NK-92 treated with Interleukin-12 subunit alpha and Interleukin-12 subunit beta, amount 100 ng/mL, for 24 hours (cell line): ENCODE data around the gene MARCHF5.

Experiments
- DNase-seq: peaks from one replicate; lab custom pipeline; 2025; lab: John Stamatoyannopoulos, UW

Gene MARCHF5, protein sequence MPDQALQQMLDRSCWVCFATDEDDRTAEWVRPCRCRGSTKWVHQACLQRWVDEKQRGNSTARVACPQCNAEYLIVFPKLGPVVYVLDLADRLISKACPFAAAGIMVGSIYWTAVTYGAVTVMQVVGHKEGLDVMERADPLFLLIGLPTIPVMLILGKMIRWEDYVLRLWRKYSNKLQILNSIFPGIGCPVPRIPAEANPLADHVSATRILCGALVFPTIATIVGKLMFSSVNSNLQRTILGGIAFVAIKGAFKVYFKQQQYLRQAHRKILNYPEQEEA

DNA sequence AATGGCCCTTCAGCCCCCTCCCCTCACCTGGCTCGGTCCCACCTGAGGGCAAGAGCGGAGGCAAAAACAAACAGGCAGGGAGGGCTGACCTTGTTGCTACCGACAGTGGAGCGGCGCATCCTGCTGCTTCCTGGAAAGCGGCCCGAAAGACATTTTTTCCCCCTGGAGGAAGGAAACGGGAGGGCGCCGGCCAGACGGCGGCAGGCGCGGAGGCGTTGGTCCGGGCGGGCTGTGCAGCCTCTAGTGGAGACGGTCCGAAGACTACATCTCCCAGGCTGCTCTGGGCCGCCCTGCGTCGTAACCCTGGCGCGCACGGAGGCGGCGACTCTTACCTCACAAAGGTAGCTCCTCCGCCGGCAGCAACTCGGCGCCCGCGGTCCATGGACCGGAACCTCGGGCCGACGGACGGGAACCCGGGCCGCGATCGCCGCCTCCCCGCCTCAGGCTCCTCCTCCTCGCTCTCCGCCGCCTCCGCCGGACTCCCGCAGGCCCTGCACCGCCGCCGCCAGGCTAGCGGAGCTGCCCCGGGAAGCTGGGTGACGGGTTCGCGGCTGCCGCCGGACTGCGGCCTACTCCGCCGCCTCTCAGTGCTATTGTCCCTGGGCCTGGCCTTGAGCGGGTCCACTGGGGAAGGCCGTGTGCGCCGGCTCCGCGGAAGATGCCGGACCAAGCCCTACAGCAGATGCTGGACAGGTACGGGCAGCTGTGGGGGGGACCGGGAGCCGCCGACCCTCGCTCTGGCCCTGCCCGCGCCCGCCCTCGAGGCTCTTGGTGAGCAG, at the start of gene MARCHF5, which contains the start of gene CPEB3:
Gene MARCHF5, plus strand, starts transcription at position 331 of the 779 bp plus-strand sequence. Its CDS starts 328 bp downstream, at position 659.
Gene CPEB3, minus strand, starts transcription at position 242 of the 779 bp plus-strand sequence. CDS start 50,728 bp downstream, outside the sequence.
- peak; percentile 90 for DNase-seq

DNA sequence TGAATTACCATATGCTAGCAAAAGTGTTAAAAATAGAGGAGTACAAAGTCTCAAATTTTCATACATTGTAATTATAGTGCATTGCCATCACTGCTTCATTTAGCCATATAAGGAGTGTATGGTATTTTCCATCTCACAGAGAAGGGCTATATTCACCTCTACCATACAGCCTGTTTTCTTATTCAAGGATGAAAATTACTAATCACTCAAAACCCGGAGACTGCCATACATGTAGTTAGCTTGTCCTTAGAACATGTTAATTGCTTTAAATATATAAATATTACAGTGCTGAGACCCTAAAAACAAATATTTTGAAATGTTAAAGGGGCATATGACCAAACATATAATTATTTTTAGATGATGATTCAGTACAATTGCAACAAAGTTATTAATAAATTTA, 49.5 kb upstream of the MARCHF5 start:
- DNase-seq = no peak

DNA sequence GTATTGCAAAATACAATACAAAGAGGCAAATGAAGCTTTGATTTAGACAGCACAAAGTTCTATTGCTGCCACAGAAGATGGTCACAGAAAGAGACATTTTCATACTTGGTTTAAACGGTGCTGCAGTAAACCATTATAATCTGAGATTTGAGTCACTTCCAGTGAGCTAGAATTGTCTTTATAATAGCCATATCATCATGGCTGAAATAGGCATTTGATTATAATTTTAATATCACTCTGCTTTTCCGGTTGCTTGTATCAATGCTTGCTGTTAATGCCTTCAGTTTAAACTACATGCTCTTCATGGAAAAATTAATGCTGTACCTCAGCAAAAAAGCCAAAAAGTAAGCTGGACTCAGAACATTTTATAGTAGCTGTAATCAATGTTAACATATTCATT, 48.6 kb upstream of the MARCHF5 start:
- DNase-seq = no peak

DNA sequence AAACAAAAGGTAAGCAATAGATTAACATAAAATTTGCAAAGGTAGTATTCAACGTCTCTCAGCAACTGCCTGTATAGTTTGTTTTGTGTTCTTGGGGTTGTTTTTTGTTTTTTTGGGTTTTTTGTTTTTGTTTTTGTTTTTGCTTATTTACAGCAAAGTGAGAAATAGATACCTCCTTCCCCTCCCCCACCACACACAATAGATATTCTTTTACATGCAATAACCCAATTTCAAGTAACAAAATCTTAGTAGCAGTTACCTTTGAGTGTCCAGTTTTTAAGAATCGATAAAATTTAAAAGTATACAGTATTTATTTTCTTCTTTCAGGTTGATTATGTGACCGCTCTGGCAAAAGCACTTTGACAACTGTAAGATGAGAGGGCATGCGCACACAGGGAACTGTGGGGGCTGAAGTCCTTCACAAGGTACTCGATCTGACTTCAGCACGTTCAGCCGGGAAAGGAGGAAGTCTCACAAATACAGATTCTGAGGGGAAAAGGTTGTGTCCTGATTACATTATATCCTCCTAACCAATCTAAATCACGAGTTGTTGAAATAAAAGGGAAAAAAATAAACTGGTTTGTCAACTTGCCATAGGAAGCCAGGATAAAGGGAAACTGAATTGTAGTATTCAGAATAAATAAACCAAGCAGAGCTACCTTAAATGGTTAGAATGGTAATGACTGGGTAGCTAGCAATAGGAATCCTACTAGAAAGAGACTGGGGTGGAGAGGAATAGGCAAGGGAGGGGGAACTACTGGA, 47.9 kb upstream of the MARCHF5 start:
- no peak for DNase-seq

DNA sequence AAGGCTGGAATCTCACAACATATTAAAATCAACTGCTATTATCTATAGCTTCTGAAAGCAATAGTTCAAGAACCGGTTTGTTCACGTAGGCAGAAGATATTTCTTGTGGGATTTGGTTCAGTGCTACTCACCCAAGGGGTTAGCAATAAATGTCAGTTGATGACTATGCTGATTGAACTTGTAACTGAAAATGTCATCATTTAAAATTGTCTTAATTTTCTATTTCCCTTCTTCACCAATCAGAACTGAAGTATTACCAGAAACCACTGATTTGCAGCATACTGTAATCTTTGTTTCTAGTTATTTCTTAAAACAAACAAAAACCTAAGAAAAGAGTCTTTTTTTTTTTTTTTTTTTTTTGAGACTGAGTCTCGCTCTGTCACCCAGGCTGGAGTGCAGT, 46.2 kb upstream of the MARCHF5 start:
- no peak for DNase-seq

DNA sequence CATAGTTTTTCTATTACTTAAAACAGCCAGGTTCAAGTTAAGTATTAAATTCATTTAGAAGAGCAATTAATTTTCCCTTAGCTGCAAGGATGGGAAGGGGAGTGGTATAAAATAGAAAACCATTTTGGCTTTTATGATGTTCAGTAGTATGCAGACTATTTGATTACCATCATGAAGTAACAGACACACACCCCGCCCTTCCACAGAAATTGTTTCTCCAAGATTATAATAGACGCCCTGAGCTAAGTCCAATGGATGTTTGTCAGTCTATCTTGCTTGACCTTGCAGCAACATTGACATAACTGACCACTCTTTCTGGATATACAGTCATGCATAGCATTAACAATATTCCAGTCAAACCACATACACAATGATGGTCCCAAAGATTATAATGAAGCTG, 42.4 kb upstream of the MARCHF5 start:
- no peak for DNase-seq

DNA sequence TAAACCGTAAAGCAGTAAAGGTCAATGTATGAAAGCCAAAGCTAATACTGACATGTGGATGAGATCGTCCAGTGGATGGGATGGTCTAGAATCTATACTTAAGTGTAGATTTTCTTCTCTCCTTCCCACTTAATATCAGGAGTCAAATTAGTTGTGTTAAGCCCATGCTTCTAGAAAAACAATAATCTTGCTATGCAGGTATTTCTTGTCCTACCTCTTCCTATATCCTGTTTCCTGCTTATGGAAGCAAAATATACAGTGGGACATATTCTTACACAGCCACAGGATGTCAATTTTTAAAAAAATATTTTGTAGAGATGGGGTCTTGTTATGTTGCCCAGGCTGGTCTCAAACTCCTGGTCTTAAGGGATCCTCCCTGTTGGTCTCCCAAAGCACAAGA, 27.6 kb upstream of the MARCHF5 start:
- no peak for DNase-seq

DNA sequence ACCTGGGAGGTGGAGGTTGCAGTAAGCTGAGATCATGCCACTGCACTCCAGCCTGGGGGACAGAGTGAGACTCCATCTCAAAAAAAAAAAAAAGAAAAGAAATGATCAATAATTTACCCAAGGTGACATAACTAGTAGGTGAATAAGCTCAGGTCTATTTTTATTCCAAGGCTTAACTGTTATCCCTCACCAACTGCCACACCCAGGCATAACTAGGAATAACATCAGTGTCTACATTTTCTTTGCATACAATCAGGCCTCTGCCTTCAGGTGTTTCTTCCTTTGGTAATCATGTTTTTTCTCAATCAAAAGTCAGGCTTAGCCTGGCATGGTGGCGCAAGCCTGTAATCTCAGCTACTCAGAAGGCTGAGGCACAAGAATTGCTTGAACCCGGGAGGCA, 26.7 kb upstream of the MARCHF5 start:
- no peak for DNase-seq

DNA sequence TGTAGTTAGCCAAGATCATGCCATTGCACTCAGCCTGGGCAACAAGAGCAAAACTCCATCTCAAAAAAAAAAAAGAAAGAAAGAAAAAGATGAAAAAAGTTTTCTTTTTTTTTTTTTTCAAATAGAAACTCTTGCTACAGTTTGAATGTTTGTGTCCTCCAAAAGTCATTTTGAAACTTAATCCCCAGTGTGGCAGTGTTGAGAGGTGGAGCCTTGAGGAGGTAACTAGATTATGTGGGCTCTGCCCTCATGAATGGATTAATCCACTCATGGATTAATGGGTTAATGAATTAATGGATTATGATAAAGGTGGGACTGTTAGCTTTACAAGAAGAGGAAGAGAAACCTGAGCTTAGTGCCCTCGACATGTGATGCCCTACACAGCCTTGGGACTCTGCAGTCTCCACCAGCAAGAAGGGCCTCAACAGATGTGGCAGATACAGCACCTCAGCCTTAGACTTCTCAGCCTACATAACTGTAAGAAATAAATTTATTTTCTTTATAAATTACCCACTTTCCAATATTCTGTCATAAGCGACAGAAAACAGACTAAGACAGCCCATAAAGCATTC, 25.2 kb upstream of the MARCHF5 start:
- DNase-seq = no peak

DNA sequence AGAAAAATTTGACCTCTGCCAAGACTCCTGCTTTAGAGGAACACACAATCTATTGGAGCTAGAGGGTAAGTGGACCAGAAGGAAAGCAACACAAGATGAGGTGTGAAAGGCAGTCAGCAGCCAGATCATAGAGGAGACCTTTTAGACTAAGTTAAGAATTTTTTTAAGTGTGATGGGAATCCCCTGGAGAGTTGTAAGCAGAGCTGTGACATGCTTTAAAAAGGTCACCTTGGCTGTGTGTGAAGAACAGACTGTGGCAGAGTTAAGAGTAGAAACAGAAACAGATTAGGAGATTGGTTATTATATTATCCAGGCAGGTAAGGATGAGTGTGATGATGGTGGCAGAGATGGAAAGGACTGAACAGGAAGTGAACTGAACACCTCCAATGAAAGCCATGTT, 23.6 kb upstream of the MARCHF5 start:
- DNase-seq = no peak

DNA sequence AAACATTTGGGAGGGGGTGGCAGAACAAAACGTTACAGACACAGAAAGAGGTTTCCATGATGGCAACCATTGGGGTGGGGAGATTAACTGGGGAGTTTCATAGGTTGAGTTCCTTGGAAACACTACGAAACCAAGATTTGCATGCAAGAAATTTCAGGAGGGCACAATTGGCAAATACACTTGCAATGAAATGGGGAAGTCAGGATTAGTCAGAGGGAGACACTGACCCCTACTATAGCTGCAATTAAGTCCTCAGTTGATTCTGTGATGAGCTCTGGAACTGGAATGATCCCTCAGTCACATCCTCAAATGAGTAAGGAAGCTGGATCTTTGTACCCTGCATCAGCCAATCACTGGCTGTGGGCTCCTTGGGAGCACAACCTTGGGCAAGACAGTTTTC, 22.2 kb upstream of the MARCHF5 start:
- no peak for DNase-seq

DNA sequence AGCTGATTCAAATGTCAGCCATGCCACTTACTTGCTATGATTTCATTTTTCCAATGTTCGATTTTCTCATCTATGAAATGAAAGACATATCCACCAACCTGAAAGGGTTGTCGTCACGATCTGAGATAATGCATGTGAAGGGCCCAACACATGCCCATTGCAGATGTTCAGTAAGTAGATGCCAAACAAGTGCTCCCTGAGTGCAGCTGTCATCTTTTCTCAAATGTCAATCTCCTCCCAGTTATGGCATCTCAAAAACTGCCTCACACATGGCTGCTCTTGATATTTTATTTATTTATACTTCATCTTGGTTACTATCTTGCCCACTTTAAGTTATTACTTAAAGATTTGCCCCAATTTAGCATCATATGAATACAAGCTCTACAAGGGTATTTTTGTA, 16.9 kb upstream of the MARCHF5 start:
- DNase-seq = no peak

DNA sequence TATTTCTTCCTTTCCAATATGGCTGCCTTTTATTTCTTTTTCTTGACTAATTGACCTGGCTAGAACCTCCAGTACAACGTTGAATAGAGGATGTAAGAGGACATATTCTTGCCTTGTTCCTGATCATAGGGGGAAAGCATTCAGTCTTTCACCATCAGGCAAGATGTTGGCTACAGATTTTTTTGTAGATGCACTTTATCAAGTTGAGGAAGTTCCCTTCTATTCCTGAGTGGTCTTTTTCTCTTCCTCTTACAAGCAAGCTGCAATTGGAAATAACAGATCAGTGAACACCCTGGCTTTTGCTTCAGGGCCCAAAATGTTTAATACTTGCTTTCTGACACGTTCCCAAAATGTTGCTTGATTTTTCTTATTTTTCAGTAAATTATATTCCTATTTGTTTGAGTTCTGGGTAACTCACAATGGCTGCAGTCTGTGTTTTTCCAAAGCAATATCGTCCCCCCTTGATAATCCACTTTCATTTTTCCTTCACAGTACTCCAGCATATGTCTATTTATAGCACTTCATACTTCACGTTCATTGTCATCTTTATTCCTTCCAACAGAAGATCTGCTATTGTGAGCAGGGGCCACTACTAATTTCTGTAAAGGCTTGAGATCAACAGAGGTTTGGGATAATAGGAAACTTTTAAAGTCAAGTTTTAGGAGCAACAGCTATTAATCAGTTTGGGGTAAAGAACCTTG, 11.8 kb upstream of the MARCHF5 start:
- DNase-seq = no peak

DNA sequence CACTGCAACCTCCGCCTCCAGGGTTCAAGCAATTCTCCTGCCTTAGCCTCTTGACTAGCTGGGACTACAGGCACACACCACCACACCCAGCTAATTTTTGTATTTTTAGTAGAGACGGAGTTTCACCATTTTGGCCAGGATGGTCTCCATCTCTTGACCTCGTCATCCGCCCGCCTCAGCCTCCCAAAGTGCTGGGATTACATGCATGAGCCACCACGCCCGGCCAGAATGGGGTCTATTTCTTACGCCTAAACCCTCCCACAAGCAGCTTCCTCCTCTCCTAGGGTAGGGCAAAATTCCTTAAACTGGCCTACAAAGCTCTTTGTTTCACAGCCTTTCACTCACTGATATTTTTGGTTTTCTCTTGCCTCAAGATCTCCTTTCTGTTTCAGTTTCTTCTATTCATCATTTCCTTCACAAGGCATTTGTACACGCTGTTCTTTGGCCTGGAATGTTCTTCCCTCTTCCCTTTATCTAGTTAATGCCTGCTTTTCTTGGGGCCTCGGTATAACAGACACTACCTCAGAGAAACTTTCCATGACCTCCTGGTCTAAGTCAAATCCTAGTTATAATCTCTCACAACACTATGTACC, 6.8 kb upstream of the MARCHF5 start:
- no peak for DNase-seq

DNA sequence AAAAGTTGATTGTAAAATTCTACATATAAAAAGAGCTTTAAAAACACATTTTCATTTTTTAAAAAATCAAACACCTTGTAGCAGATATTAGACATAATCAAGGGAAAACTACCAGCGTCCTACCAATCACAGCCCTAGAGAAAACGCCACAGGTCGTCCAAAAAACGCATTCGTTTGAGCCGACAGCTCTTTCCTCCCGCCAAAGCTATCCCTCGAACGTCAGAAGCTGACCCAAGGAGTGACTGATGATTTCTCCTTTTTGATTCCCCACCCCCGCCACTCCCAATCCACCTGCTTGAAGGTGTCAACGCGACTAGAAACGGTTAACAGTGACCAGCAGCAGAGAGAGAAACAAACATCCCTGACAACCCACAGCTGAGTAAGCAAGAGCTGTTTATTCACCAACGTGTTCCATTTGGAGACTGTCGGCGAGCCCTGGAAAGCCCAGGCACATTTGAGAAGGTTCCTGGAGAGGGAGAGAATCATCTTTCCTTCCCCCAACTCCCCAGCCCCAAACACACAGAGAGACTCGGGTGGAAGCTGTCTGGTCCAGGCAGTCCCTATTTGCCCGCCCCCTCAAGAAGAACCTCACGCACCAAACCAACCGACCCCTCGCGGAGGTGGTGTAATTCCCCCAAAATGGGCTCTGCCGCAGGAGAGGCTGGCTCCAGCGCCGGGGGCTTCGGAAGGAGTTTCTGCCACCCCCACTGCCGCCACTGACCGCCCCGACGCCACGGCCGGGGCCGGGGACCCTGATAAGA, 711 bp upstream of the MARCHF5 start:
- DNase-seq = peak; percentile 36

DNA sequence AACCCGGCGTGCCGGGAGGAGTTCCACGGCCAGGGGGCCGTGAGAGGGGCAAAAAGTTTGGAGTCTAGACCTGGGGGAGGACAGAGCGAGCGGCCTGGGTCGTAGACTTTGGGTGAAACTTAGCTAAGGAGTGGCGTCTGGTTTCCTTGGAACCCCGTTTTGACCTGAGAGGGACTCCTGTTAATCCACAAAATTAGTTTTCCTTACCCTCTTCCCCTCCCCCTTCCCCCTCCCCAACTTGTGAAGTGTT, 574 bp downstream of the MARCHF5 start:
- no peak for DNase-seq

DNA sequence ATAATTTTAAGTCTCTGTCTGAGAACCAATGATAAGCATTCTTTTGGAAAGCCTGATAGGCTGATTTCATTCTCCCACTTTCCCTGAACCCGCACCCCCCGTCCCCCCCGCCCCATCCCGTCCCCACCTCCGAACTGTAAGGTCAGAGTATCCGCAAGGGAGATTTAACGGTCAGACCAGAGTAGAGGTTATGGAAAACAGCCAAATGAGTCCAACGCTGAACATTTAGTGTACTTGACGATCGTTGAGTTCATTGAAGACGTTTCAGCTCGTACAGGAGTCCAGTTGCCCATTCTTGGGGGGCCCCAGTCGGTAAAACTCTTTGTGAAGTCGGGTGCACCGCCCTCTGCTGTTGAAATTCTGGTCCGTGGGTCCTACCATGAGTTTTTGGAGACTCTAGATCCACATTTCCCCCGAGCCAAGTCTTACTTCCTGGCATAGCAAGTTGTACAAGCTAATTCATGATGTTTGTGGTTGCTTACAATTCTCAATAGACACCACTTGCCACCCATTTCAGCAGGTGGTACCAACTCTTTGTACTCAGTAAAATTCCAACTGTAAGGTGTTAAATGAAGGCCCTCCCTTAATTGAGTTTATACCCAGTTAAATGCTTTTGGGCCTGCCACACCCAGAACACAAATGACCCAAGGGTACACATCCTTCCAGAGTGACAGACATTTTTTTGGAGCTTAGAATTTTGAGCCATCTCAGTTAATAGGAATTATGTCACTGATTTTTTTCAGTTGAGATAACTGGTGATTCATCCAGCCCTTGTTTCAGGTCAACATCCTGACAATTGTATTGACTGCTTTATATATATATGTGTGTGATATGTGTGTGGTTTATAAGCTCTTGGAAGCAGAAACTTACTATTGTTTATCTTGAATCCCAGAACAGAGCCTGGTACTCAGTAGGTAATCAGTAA, 1.2 kb downstream of the MARCHF5 start:
- peak; percentile 25 for DNase-seq

DNA sequence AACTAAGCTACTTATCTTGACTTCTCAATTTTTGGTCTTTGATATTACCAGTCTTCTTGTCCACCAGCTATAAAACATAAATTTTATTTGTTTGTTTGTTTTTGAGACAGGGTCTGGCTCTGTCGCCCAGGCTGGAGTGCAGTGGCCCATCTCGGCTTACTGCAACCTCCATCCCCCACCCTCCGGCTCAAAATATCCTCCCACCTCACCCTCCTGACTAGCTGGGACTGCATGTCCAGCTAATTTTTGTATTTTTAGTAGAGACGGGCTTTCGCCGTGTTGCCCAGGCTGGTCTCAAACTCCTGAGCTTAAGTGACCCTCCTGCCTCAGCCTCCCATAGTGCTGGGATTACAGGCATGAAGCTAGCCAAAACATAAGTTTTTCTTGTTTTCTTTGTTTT, 7.5 kb downstream of the MARCHF5 start:
- no peak for DNase-seq

DNA sequence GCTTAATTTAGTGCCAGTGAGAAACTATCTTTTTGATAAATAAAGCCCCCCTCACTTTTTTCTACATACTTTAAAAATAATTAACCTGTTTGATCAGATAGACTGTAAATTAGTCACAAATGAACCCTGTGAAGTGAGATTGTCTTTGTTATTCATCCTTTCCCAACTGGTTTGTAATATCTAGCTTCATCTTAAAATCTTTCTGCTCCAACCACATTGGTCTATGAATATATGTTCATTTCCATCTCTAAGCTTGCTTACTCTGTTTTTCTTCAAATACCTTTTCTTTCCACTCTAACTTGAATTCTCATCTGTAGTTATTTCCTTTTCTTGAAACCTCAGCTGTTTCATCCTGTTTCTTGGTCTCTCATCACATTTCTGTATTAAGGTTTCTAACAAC, 12.1 kb downstream of the MARCHF5 start:
- no peak for DNase-seq

DNA sequence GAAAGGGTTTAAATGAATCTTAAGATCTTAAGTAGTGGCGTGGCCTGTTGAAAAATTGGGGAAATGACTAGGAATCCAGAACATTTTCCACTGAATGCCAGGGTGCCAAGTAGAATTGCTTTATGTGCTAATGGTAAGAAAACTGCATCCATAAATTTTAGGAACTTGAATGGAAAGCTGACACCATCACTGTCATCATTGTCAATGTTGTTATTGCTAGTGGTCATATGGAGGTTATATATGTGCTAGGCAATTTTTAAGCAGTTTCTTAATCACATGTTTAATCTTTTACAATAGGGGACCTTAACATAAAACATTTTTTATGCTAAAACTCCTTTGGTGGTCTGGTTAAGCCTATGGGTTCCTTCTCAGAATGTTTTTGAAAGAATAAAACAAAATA, 13.1 kb downstream of the MARCHF5 start:
- no peak for DNase-seq
